ENCODE measurements around the gene EFCAB14. TPM values are rescaled to one million over a fixed set of nuclear protein-coding genes. Genes with fewer than 3 reads are reported as not detected.

The EFCAB14 gene
- total and polyA plus RNA-seq, 2 experiments from 2014 or later: 42.6 to 51.6 TPM

DNA sequence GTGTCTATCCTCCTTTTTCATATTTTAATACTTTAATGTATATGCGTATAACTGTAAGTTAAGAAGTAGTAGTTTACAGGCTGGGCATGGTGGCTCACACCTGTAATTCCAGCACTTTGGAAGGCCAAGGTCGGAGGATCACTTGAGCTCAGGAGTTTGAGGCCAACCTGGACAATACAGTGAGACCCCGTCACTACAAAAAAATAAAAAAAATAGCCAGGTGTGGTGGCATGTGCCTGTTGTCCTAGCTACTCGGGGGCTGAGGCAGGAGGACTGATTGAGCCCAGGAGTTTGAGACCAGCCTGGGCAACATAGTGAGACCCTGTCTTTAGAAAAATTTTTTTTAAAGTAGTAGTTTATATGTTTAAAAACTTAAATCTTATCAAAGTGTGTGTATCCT lies 73.1 kb downstream of the EFCAB14 start:
- H3K79me2 ChIP-seq (ENCODE audit: insufficient read depth): no peaks in the 10 kb centered on the region
- H3K9me3 ChIP-seq (ENCODE audit: low read depth): peaks cover 3% of the 10 kb centered on the region
- in situ Hi-C loops (cut with MboI): no loop called here
- no peaks in the 10 kb centered on the region for H3K9me2 ChIP-seq (ENCODE audit: insufficient read depth)
- H3K36me3 ChIP-seq (ENCODE audit: low read depth): peaks cover 20% of the 10 kb centered on the region
- no peak overlapping the region for H3K4me3 ChIP-seq
- no peaks in the 10 kb centered on the region for H4K20me1 ChIP-seq (ENCODE audit: insufficient read depth)
- no peak overlapping the region for H3K4me2 ChIP-seq (ENCODE audit: unreplicated experiment)
- H3K27ac ChIP-seq: no peak overlapping the region
- H2AFZ ChIP-seq: no peak overlapping the region
- no peaks in the 10 kb centered on the region for H3K27me3 ChIP-seq (replicated peaks; ENCODE audit: insufficient read depth)
- peaks cover 32% of the 10 kb centered on the region for H3K4me1 ChIP-seq (ENCODE audit: insufficient read depth)
- peaks cover 29% of the 10 kb centered on the region for H3F3A ChIP-seq (ENCODE audit: insufficient read depth)
- no peak overlapping the region for H3K9ac ChIP-seq
- DNase-seq: no peak
- no peak for TF ChIP-seq EZH2phosphoT487 (IDR thresholded peaks at IDR 0.05; ENCODE audit: insufficient read depth, low read depth)
- no peak for TF ChIP-seq EZH2 (IDR thresholded peaks at IDR 0.05; ENCODE audit: insufficient read depth, poor library complexity, severe bottlenecking)
- 78 to 81% methylated on average over 4 of the region's 4 CpGs for WGBS, 2 experiments (ENCODE audit: low coverage in 1 of 2, low lambda C conversion rate in 2 of 2, missing lambda C conversion rate in 2 of 2)

DNA sequence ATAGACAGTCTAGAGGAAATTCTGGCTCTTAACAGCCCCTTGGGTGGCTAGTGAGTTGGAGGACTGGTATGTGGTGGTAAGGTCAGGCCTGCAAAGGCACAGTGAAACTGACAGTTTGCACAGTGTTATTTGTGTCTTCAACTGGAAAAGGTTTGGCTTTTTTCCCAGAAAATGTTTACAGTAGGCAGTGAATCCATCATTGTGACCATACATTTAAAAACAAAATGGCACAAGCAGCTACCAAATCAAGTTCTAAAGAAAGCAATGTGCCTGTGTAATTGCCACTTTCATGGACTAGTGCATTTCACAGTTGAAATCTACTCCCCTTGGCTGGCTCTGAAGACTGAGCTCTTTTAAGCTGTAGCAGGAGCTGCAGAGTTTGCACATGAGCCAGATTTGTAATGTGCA lies 75.5 kb downstream of the EFCAB14 start:
- no peak overlapping the region for H3K4me3 ChIP-seq
- H3K4me1 ChIP-seq (ENCODE audit: insufficient read depth): peaks cover 32% of the 10 kb centered on the region
- TF ChIP-seq EZH2phosphoT487 (IDR thresholded peaks at IDR 0.05; ENCODE audit: insufficient read depth, low read depth): no peak
- TF ChIP-seq EZH2 (IDR thresholded peaks at IDR 0.05; ENCODE audit: insufficient read depth, poor library complexity, severe bottlenecking): no peak
- no peaks in the 10 kb centered on the region for H3K9me2 ChIP-seq (ENCODE audit: insufficient read depth)
- H3K27ac ChIP-seq: no peak overlapping the region
- peaks cover 6% of the 10 kb centered on the region; the same call in 1 of the 2 replicates for H3K36me3 ChIP-seq (ENCODE audit: low read depth)
- H3F3A ChIP-seq (ENCODE audit: insufficient read depth): peaks cover 29% of the 10 kb centered on the region
- no peaks in the 10 kb centered on the region for H4K20me1 ChIP-seq (ENCODE audit: insufficient read depth)
- H3K9ac ChIP-seq: no peak overlapping the region
- H3K9me3 ChIP-seq (ENCODE audit: low read depth): no peaks in the 10 kb centered on the region
- peak overlapping the region; percentile 7 for H3K4me2 ChIP-seq (ENCODE audit: unreplicated experiment)
- in situ Hi-C loops (cut with MboI): no loop called here
- DNase-seq: peak; percentile 76
- H2AFZ ChIP-seq: no peak overlapping the region
- H3K27me3 ChIP-seq (replicated peaks; ENCODE audit: insufficient read depth): no peaks in the 10 kb centered on the region
- no peaks in the 10 kb centered on the region for H3K79me2 ChIP-seq (ENCODE audit: insufficient read depth)

DNA sequence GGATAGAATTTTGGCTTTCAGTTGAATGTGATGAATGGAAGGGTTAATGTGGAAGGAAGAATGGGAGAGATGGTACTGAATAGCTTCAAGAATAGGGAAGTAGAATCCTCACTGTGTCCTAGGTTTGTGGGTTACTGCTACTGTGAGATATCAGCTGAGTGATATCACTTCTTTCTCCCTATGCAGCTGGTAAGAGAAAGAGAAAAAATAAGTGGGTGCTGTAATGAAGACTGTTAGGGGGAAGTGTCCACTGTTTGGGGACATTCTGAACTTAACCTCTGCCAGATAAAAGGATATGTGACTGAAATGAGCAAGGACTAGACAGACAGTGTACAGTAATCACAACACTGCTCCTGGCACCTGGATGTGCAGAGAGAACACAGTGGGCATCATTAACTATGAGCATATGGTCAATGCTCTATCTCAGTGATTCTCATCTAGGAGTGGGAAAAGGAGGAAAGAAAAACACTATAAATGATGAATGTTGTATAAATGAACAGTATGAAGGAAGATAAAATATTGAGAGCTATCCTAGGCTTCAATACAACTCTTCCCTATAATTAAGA lies 76.7 kb downstream of the EFCAB14 start:
- H3K27ac ChIP-seq: no peak overlapping the region
- TF ChIP-seq EZH2 (IDR thresholded peaks at IDR 0.05; ENCODE audit: insufficient read depth, poor library complexity, severe bottlenecking) (no peak), EZH2phosphoT487 (IDR thresholded peaks at IDR 0.05; ENCODE audit: insufficient read depth, low read depth) (no peak)
- H3K9me2 ChIP-seq (ENCODE audit: insufficient read depth): no peaks in the 10 kb centered on the region
- peaks cover 29% of the 10 kb centered on the region for H3K4me1 ChIP-seq (ENCODE audit: insufficient read depth)
- in situ Hi-C loops (cut with MboI): no loop called here
- no peaks in the 10 kb centered on the region for H3K27me3 ChIP-seq (replicated peaks; ENCODE audit: insufficient read depth)
- H3K79me2 ChIP-seq (ENCODE audit: insufficient read depth): no peaks in the 10 kb centered on the region
- H3F3A ChIP-seq (ENCODE audit: insufficient read depth): peaks cover 23% of the 10 kb centered on the region
- no peaks in the 10 kb centered on the region for H4K20me1 ChIP-seq (ENCODE audit: insufficient read depth)
- no peaks in the 10 kb centered on the region; the same call in 1 of the 2 replicates for H3K36me3 ChIP-seq (ENCODE audit: low read depth)
- DNase-seq: no peak
- no peak overlapping the region for H2AFZ ChIP-seq
- no peak overlapping the region for H3K4me3 ChIP-seq
- no peak overlapping the region for H3K4me2 ChIP-seq (ENCODE audit: unreplicated experiment)
- no peaks in the 10 kb centered on the region for H3K9me3 ChIP-seq (ENCODE audit: low read depth)
- H3K9ac ChIP-seq: no peak overlapping the region

DNA sequence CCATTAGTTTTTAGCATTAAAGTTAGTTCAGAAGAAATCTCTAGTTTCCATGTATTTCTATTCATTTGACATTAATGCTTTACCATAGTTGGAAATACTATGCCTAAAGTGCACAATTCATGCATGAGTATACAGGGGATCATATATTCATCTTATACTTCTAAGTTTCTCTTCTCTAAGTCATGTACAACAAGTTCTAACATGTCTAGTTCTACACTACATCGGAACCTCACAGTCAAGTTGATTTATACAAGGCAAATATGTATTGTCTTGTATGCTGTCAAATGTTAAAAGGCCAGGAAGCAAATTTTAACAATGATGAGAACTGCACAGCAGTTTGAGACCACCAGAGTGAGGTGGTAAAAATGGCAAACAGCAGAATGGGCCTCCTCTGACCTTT lies 79.4 kb downstream of the EFCAB14 start:
- Histone ChIP-seq H3K4me2 (ENCODE audit: unreplicated experiment) (no peak overlapping the region), H3K9me2 (ENCODE audit: insufficient read depth) (no peaks in the 10 kb centered on the region), H3K9me3 (ENCODE audit: low read depth) (no peaks in the 10 kb centered on the region), H3K27ac (no peak overlapping the region), H2AFZ (no peak overlapping the region), H3K4me3 (no peak overlapping the region), H3K4me1 (ENCODE audit: insufficient read depth) (peaks cover 16% of the 10 kb centered on the region), H3K36me3 (ENCODE audit: low read depth) (no peaks in the 10 kb centered on the region; the same call in none of the 2 replicates), H3K27me3 (replicated peaks; ENCODE audit: insufficient read depth) (no peaks in the 10 kb centered on the region), H3K79me2 (ENCODE audit: insufficient read depth) (no peaks in the 10 kb centered on the region), H4K20me1 (ENCODE audit: insufficient read depth) (no peaks in the 10 kb centered on the region), H3K9ac (no peak overlapping the region), H3F3A (ENCODE audit: insufficient read depth) (peaks cover 13% of the 10 kb centered on the region; the same call in 1 of the 2 replicates)
- no peak for TF ChIP-seq EZH2phosphoT487 (IDR thresholded peaks at IDR 0.05; ENCODE audit: insufficient read depth, low read depth)
- no peak for TF ChIP-seq EZH2 (IDR thresholded peaks at IDR 0.05; ENCODE audit: insufficient read depth, poor library complexity, severe bottlenecking)
- DNase-seq: no peak
- in situ Hi-C loops (cut with MboI): no loop called here
- 94 to 96% methylated on average over 1 of the region's 1 CpG for WGBS, 2 experiments (ENCODE audit: low coverage in 1 of 2, low lambda C conversion rate in 2 of 2, missing lambda C conversion rate in 2 of 2)

DNA sequence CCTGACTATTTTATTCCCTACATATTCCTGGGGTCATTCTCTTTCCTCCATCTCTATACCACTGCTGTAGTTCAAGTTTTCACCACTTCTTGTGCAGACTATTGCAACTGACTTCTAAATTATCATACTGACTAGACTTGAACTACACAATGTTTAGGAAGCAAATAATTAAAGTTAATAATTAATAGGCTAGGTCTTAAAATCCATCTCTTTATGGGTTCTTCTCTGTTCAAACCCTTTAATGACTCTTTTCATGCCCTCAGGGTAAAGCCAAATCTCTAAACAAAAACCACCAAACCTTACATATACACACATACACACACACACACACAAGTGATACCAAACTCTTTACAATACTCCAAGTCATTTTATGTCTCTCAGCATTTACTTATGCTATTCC lies 80.0 kb downstream of the EFCAB14 start:
- H3K9me2 ChIP-seq (ENCODE audit: insufficient read depth): no peaks in the 10 kb centered on the region
- H3K79me2 ChIP-seq (ENCODE audit: insufficient read depth): no peaks in the 10 kb centered on the region
- in situ Hi-C loops (cut with MboI): no loop called here
- H3K4me1 ChIP-seq (ENCODE audit: insufficient read depth): peaks cover 14% of the 10 kb centered on the region
- TF ChIP-seq EZH2 (IDR thresholded peaks at IDR 0.05; ENCODE audit: insufficient read depth, poor library complexity, severe bottlenecking): no peak
- no peak for TF ChIP-seq EZH2phosphoT487 (IDR thresholded peaks at IDR 0.05; ENCODE audit: insufficient read depth, low read depth)
- H4K20me1 ChIP-seq (ENCODE audit: insufficient read depth): no peaks in the 10 kb centered on the region
- no peak overlapping the region for H3K27ac ChIP-seq
- H3K27me3 ChIP-seq (replicated peaks; ENCODE audit: insufficient read depth): no peaks in the 10 kb centered on the region
- no peak for DNase-seq
- H3K9ac ChIP-seq: no peak overlapping the region
- no peak overlapping the region for H3K4me2 ChIP-seq (ENCODE audit: unreplicated experiment)
- no peaks in the 10 kb centered on the region for H3K9me3 ChIP-seq (ENCODE audit: low read depth)
- H3F3A ChIP-seq (ENCODE audit: insufficient read depth): peaks cover 11% of the 10 kb centered on the region; the same call in 1 of the 2 replicates
- no peak overlapping the region for H2AFZ ChIP-seq
- no peaks in the 10 kb centered on the region; the same call in none of the 2 replicates for H3K36me3 ChIP-seq (ENCODE audit: low read depth)
- H3K4me3 ChIP-seq: no peak overlapping the region
